Activated gamma-delta T cell treated with Interleukin-2 at 50 U/mL for 16 hours (primary cell): ENCODE measurements around the gene NPBWR2.
"Not testable (repeated sequence)": the region's sequence is repeated elsewhere in the genome, so short reads cannot be mapped to it uniquely, and the experiment has no call there.

Experiments used
- DNase-seq: peaks from one replicate; pipeline ENCODE4 v3.0.0-alpha.2; 2020

NPBWR2 gene

DNA sequence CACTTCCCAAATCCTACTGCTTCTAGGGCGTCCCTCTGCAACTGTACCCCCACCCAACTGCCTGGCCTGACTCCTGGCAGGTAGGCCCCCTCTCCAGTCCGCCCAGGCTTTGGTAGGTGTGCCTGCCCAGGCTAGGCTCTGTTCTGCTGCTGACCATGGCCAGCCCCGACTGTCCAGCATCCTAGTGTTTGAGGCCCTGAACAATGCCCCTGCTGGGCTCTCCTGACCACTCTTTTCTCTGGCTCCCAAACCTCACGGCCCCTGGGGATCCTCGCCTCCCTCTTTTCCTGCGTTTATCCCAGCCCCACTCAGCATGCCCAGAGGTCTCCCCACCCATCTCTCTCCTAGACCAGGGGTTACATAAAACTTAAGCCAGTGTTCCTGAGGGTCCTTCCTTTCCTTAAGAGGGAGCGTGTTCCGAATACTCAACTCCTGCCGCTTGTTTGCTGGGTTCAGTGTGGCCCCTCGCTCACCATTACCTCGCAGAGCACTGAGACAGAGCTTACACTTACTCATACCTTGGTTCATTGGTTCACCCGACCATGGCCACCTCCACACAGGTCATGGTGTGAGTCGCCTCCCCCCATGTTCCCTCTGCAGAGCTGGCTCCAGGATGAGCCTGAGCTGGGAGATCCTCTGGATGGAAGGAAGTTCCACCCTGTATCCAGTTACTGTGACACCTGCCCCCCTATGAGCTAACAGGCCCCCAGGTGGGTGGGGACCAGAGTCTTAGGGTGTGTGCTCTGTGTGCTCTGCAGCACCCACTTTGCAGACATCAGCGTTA lies 35.8 kb upstream of the NPBWR2 start:
- DNase-seq, result no peak

DNA sequence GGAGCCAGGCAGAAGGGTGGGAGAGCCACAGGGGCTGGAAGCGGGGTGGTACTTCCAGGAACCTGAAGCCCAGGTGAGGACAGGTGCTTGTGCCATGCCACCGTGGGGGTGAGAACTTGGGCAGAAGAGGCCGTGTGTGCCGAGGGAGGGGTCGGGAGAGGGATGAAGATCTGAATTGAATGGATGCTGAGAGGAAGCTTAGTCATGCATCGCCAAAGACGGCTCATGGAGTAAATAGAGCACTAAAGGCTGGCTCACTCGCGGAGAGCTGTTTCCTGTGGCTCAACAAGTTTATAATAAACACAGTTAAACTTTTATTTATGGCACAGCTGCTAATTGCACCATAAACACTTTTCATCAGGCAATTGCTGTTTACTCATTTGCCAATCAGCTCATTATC lies 35.2 kb upstream of the NPBWR2 start:
- no peak for DNase-seq

DNA sequence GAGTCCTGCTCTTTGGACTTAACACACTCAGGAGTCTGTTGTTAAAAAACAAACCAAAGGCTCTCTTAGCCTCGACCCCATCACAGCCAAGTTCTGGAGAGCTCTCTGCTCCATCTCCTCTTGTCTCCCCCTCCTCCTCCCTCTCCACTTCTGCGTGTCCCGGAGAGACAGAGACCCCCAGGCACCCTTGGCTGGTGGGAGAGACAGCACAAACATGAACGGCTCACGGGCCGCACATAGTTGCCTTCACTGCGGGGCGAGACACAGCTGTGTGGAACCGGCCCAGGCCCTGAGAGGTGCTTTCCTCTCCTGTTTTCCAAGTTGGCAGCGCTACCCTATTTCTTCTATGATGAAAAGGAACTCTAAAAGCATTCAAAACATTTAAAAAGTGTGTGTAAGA lies 33.6 kb upstream of the NPBWR2 start:
- no peak for DNase-seq

DNA sequence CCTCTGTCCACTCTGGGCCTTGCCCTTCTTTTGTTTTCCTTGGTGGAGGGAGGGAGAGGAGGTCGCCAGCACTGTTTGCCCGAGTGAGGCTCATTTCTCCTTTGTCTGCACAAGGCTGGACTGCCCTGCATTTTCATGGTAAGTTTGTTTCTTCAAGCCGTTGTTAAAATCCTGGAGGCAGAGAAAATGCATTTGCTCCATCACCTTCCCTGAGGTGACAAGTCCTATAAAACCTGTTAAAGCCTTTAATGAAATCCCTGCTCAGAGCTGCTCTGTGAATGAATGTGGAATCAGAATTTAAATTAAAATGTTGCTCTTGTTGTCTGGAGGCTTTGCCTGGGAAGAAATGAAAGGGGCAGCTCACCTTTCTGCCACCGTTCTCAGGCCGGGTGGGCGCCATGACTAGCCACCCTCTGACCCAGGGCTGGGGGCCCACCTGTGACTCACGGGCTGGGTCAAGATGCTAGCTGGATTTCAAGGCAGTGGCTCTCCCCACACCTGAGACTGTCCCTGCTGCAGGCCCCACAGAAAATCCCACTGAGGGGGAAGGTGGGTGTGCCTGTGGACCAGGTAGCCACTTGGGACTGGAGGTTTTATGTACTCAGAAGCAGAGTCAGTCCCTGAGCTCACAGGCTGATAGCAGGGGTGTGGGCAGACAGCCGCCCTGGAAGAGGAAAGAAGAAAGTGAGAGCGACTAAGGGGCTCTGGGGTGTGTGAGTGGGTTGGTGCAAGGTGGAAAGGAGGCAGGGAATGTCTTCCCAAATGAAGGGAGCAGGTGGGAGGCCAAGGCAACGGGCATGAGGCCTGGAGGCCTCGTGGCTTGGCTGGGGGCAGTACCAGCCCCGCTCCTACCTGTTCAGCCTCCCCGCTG lies 32.9 kb upstream of the NPBWR2 start:
- no peak for DNase-seq

GRCh38 chr20:64139199-64140060 lies 32.1 kb upstream of the NPBWR2 start:
- no peak for DNase-seq

DNA sequence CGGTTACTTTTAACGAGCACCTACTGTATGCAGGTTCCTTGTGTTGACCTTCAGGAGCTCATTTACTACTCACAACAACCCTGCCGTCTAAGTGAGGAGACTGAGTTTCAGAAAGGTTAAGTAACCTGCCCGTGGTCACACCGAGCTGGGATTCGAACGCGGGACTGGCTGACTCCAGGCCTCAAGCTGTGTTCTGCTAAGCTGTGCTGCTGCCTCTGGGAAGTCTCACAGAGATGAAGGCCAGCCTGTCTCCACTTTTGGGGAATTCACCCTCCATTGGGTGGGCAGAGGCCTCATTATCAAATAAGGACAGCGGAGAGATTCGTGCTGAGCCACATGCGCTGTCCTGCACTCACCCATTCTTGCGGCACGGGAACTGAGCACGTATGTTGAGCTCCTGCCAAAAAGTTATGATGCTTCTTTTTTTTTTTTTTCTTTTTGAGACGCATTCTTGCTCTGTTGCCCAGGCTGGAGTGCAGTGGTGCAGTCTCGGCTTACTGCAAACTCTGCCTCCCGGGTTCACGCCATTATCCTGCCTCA lies 31.0 kb upstream of the NPBWR2 start:
- no peak for DNase-seq

- DNase-seq, result no peak
Measured at GRCh38 chr20:64137598-64138031, 30.2 kb upstream of the NPBWR2 start.

GRCh38 chr20:64136004-64136710 lies 28.8 kb upstream of the NPBWR2 start:
- no peak for DNase-seq

GRCh38 chr20:64134744-64135143 lies 27.4 kb upstream of the NPBWR2 start:
- not testable (repeated sequence) for DNase-seq

DNA sequence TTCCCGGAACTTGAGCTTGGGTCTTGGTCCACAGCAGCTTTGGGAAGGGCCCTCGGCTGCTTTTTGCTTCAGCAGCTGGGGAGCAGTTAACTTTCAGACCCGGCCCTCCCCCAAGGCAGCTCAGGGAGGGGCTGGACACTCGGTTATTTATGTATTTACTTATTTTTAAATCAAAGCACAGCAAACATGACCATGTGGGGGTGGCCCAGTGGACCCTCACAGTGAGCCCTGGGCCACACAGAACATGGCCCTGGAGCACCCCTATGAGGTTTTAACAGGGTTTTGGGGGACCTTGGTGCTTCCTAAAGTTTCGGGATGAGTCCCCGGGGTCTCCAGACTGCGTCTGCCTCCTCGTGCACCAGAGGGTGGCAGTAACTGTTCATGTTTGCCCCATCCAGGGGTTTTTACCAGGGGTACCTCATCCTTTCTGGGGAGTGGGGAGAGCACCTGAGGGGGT lies 26.6 kb upstream of the NPBWR2 start:
- no peak for DNase-seq

DNA sequence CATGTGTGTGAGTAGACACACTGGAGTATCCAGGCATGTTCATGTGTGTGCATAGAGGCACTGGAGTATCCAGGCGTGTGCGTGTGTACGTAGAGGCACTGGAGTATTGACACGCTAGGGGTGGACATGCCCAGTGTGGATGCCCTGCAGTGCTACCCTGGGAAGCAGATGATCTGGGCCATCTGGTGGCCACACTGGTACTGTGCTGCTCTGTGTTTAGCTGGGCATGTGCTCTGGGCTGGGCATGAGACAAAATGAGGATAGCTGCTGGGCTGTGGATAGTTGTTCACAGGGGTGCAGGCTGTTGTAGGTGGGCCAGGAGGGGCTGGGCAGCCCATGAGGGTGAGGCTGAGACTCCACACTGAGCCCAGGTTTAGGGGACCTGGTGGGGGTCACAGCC lies 24.0 kb upstream of the NPBWR2 start:
- no peak for DNase-seq

DNA sequence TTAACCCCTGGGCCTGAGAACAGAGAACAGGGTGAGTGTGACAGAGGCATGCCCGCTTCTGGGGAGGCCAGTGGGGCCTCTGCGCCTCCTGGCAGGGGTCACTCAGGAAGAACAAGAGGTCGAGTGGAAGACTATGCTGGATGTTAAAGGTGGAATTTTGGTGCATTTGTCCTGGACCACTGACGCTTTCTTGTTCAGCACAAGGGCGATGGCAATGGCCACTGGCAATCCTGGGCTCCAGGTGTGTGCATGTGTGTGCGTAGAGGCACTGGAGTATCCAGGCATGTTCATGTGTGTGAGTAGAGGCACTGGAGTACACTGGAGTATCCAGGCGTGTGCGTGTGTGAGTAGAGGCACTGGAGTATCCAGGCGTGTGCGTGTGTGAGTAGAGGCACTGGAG lies 23.5 kb upstream of the NPBWR2 start:
- DNase-seq, result no peak

DNA sequence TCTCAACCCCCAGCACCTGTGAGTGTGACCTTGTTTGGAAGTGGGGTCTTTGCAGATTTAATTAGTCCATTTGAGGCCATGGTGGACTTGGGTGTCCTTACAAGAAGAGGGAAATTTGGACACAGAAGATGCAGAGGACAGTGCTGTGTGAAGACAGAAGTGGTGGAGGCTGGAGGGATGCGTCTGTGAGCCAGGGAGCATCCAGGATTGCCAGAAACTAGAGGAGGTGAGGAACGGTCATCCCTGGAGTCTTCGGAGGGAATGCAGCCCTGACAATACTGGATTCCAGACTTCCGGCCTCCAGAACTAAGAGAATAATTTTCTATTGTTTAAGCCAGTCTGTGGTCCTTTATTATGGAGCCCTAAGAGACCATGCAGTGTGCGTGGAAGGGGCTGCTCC lies 22.9 kb upstream of the NPBWR2 start:
- DNase-seq, result no peak

- no peak for DNase-seq
Measured at GRCh38 chr20:64129146-64129782, 21.9 kb upstream of the NPBWR2 start.

DNA sequence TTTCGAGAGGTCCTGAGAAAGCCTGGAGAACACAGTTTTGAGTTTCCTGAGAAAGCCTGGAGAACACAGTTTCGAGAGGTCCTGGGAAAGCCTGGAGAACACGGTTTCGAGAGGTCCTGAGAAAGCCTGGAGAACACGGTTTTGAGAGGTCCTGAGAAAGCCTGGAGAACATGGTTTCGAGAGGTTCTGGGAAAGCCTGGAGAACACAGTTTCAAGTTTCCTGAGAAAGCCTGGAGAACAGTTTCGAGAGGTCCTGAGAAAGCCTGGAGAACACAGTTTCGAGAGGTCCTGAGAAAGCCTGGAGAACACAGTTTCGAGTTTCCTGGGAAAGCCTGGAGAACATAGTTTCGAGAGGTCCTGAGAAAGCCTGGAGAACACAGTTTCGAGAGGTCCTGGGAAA lies 16.2 kb upstream of the NPBWR2 start:
- DNase-seq, result not testable (repeated sequence)

- DNase-seq, result not testable (repeated sequence)
Measured at GRCh38 chr20:64122927-64123326, 15.6 kb upstream of the NPBWR2 start.

DNA sequence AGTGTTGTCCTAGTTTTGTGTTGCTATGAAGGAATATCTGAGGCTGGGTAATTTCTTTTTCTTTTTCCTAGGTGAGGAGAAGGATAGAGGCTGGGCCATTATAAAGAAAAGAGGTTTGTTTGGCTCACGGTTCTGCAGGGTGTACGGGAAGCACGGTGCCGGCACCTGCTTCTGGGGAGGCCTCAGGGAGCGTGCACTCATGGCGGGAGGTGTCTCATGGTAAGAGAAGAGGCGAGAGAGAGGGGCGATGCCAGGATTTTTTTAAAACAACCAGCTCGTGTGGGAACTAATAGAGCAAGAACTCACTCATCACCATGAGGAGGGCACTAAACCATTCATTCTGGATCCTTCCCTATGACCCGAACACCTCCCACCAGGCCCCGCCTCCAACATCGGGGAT lies 14.2 kb upstream of the NPBWR2 start:
- no peak for DNase-seq

DNA sequence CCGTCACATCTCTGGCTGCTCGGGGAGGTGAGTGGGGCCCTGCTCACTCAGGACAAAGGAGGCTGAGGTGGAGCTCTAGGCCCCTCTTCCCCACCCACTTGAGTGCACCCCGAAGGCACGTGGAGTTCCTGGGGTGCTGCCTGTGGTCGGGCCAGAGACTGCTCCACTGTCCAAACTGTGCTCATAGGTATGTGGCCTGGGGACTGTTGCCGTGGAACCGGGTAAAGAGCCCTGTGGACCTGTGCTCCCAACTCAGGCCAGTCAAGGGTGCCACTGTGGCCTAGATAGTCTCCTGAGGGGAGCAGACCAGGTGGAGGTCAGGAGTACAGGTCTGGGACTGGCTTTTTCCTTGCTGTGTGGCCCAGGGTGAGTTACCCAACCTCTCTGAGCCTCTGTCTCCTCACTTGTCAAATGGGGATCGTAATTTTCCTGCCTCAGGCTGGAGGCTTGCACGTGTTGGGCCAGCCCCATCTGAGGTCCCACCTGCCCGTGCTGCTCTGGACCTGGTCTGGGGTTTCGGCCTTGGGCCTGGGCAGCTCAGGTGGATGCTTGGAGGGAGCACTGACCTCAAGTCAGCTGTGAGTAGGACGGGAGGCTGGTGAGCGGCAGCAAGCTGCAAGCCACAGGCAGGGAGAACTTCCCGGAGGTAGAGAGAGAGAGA lies 12.4 kb upstream of the NPBWR2 start:
- DNase-seq, result no peak

GRCh38 chr20:64119301-64119680 lies 11.9 kb upstream of the NPBWR2 start:
- no peak for DNase-seq

GRCh38 chr20:64117432-64117777 lies 10.0 kb upstream of the NPBWR2 start:
- not testable (repeated sequence) for DNase-seq
